CD8-positive, alpha-beta memory T cell (primary cell): Measurements from ENCODE around the gene TJAP1. TPM values are rescaled to one million over a fixed set of nuclear protein-coding genes. Genes with fewer than 3 reads are reported as not detected.
"Not testable (repeated sequence)": the region's sequence is repeated elsewhere in the genome, so short reads cannot be mapped to it uniquely, and the experiment has no call there.

Experiments
- CTCF ChIA-PET: fragments of 350-600 bp; sonication (Branson Sonifier 250); formaldehyde crosslinking; loops from one replicate; lab custom pipeline; 2021; ENCODE audit warnings: antibody characterized with exemption; lab: Charles Lee
- POLR2A ChIA-PET: fragments of 350-600 bp; sonication (Branson Sonifier 250); formaldehyde crosslinking; loops from one replicate; lab custom pipeline; 2021; ENCODE audit warnings: antibody characterized with exemption; lab: Charles Lee
- DNase-seq, 5 donors: peaks; one replicate each; pipeline versions ENCODE4 v3.0.0 to v3.0.0-alpha.2; 2020 to 2022; ENCODE audit warnings: mixed read lengths in 1 of 5
- H3K27ac ChIP-seq: one replicate; pipeline ENCODE4 v1.7.0; 2013; ENCODE audit warnings: low read depth, mild to moderate bottlenecking, low read length, moderate library complexity
- H3K27me3 ChIP-seq: 2 replicates; pipeline ENCODE4 v1.7.0; 2013; ENCODE audit warnings: low read length, mild to moderate bottlenecking; ENCODE audit not compliant: insufficient read depth, poor library complexity, severe bottlenecking
- H3K36me3 ChIP-seq: 2 replicates; pipeline ENCODE4 v1.7.0; 2013; ENCODE audit warnings: mild to moderate bottlenecking, low read length, moderate library complexity; ENCODE audit not compliant: insufficient read depth
- H3K4me1 ChIP-seq: 2 replicates; pipeline ENCODE4 v1.7.0; 2013; ENCODE audit warnings: mild to moderate bottlenecking, low read length, moderate library complexity; ENCODE audit not compliant: insufficient read depth
- H3K4me3 ChIP-seq: 2 replicates; pipeline ENCODE4 v1.7.0; 2013; ENCODE audit warnings: mild to moderate bottlenecking, low read length
- H3K9me3 ChIP-seq: 2 replicates; pipeline ENCODE4 v1.7.0; 2013; ENCODE audit warnings: mild to moderate bottlenecking, low read length
- H3K27ac Mint-ChIP-seq, 8 donors: one replicate each; pipeline ENCODE4 v1.8.0; 2020 to 2021; ENCODE audit warnings: mixed read lengths in 8 of 8, mild to moderate bottlenecking in 6 of 8, inconsistent platforms in 3 of 8, moderate library complexity in 3 of 8
- H3K27me3 Mint-ChIP-seq, 2 donors: one replicate each; pipeline ENCODE4 v1.8.0; 2020 to 2021; ENCODE audit warnings: mixed read lengths in 2 of 2, mild to moderate bottlenecking in 1 of 2, moderate library complexity in 1 of 2
- H3K36me3 Mint-ChIP-seq, 3 donors: one replicate each; pipeline ENCODE4 v1.8.0; 2020 to 2021; ENCODE audit warnings: mixed read lengths in 3 of 3, inconsistent platforms in 1 of 3, mild to moderate bottlenecking in 1 of 3
- H3K4me1 Mint-ChIP-seq, 3 donors: one replicate each; pipeline ENCODE4 v1.8.0; 2020 to 2021; ENCODE audit warnings: mixed read lengths in 3 of 3, inconsistent platforms in 1 of 3, mild to moderate bottlenecking in 1 of 3
- H3K4me3 Mint-ChIP-seq, 7 donors: one replicate each; pipeline ENCODE4 v1.8.0; 2020 to 2021; ENCODE audit warnings: mixed read lengths in 7 of 7, mild to moderate bottlenecking in 6 of 7, moderate library complexity in 4 of 7, inconsistent platforms in 2 of 7
- H3K9me3 Mint-ChIP-seq, 5 donors: one replicate each; pipeline ENCODE4 v1.8.0; 2020 to 2022; ENCODE audit warnings: mixed read lengths in 5 of 5, mild to moderate bottlenecking in 3 of 5, moderate library complexity in 2 of 5, inconsistent platforms in 1 of 5
- polyA plus RNA-seq: library from polyadenylated mRNA; unstranded; fragments of 300-500 nt; fragmentation: Illumina TruSeq; gene quantifications from one replicate; pipeline ENCODE4 v1.2.3, GENCODE V29; 2021
- total RNA-seq, 2 experiments: library from RNA; stranded (reverse); gene quantifications; one replicate each; pipeline ENCODE4 v1.2.3, GENCODE V29; 2021

Gene TJAP1
- total and polyA plus RNA-seq, 3 experiments from 2014 or later, result 11.8 to 49.1 (median 48.8) TPM

DNA sequence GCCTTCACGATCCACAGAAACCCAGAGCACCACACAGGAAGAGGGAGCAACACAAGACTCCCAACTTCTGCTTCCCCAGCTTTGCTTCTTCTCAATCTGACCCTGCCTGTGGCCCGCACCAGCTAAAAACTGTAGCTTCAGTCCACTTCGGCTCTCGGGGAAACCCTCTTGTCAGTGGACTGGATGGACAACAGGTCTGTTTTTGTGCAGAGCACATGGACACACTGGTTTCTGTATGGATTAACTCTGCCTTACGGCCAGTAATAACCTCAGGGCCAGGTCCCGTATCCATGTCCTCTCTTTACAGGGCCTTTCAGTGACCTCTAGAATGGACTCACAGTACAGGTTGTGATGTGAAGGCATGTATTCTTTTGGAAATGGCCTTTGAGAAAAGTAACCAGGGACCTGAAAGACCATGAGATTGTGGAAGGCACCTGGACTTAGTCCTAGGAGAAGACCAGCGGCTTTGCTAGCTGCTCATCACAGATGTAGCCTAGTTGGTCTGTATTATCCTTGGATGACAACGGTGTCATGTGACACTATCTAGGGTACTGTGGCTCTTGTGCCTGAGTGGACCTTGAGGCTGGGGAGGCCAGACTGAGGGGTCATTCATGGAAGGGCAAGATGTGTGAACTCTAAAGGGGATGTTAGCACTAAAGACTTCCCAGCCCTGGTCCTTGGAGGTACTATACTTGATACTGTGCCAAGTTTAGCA is 45.3 kb downstream of the TJAP1 start:
- no peak overlapping the region for H3K27ac ChIP-seq
- H3K9me3 ChIP-seq, result no peaks in the 10 kb centered on the region
- H3K4me3 ChIP-seq, result no peak overlapping the region
- H3K9me3 Mint-ChIP-seq, result no peaks in the 10 kb centered on the region
- H3K36me3 ChIP-seq, result peaks cover 70% of the 10 kb centered on the region
- H3K4me1 ChIP-seq, result peaks cover 15% of the 10 kb centered on the region
- no peak overlapping the region for H3K27ac Mint-ChIP-seq
- no peak for DNase-seq
- CTCF ChIA-PET, result no interaction called here
- POLR2A ChIA-PET, result no interaction called here
- H3K36me3 Mint-ChIP-seq, result peaks cover 13 to 61% (median 23%) of the 10 kb centered on the region in 3 donors
- peak overlapping the region in 1 of 7 donors; percentile 20 for H3K4me3 Mint-ChIP-seq
- peaks cover 0 to 4% (median 4%) of the 10 kb centered on the region in 3 donors for H3K4me1 Mint-ChIP-seq
- H3K27me3 ChIP-seq, result no peaks in the 10 kb centered on the region
- H3K27me3 Mint-ChIP-seq, result no peaks in the 10 kb centered on the region

DNA sequence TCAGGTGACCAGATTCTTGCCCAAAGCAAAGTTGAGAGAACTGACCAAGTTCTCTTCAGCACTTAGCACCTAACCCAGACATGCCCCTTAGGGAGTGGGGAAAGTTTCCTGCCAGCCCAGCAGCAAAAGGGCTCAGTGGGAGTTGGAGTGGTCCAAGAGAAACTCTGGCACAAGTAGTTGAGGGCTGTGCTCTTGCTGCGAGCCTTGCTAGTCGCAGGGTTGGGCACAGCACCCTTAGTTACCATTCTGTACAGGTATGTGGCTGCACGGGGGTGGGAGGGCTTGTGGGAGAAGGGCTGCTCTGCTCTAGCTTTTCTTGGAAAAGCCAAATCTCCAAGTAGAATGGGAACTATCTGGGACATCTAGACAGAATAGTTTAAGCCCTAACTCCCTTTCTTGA is 45.9 kb downstream of the TJAP1 start:
- Histone ChIP-seq H3K4me1 (peaks cover 9% of the 10 kb centered on the region), H3K27ac (no peak overlapping the region), H3K9me3 (no peaks in the 10 kb centered on the region), H3K27me3 (no peaks in the 10 kb centered on the region), H3K36me3 (peaks cover 76% of the 10 kb centered on the region), H3K4me3 (no peak overlapping the region)
- Mint-ChIP-seq H3K9me3 (no peaks in the 10 kb centered on the region), H3K4me3 (peak overlapping the region in 1 of 7 donors; percentile 20), H3K36me3 (peaks cover 15 to 67% (median 23%) of the 10 kb centered on the region in 3 donors), H3K27ac (peak overlapping the region in 2 of 8 donors; percentile 61 to 66), H3K4me1 (peaks cover 0 to 4% (median 4%) of the 10 kb centered on the region in 3 donors), H3K27me3 (no peaks in the 10 kb centered on the region)
- POLR2A ChIA-PET, result no interaction called here
- no peak for DNase-seq
- CTCF ChIA-PET, result no interaction called here

DNA sequence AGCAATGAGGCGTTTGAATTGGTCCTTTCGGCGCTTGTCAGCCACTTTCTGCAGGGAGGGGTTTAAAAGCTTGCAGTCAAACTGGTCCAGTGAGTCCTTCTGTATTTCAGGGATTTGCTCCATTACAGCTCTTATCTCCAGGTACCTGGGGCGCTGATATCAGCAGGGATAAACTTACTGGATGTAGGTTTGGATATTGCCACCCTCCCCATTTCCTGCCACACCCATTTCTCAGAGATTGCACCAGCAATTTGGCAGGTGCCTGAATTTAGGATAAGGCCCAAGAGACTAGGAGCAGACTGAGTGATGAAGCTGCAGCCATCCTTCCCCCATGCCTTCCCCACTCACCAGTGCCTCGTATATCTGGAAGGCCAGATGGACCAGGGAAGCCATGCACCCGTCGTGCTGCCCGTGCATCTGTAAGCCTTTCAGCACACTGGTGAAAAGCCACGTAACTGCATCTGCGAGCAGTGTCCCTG is 47.2 kb downstream of the TJAP1 start:
- Mint-ChIP-seq H3K4me3 (no peak overlapping the region), H3K27ac (peak overlapping the region in 1 of 8 donors; percentile 21), H3K4me1 (peaks cover 0 to 3% (median 2%) of the 10 kb centered on the region in 3 donors), H3K9me3 (no peaks in the 10 kb centered on the region), H3K36me3 (peaks cover 15 to 78% (median 24%) of the 10 kb centered on the region in 3 donors), H3K27me3 (no peaks in the 10 kb centered on the region)
- H3K4me1 ChIP-seq, result no peaks in the 10 kb centered on the region
- peaks cover 79% of the 10 kb centered on the region for H3K36me3 ChIP-seq
- no peaks in the 10 kb centered on the region for H3K27me3 ChIP-seq
- ChIA-PET CTCF (interaction anchor here (2.5 kb wide), 1 partner anchor 18 kb away, joined by 8 read pairs; no protein-coding TSS in a partner anchor), POLR2A (no interaction called here)
- no peak overlapping the region for H3K4me3 ChIP-seq
- H3K9me3 ChIP-seq, result no peaks in the 10 kb centered on the region
- no peak for DNase-seq
- no peak overlapping the region for H3K27ac ChIP-seq

GRCh38 chr6:43532201-43532600 is 54.8 kb downstream of the TJAP1 start:
- Mint-ChIP-seq H3K36me3 (peaks cover 8 to 71% (median 18%) of the 10 kb centered on the region in 3 donors), H3K27ac (peak overlapping the region in 3 of 8 donors; percentile 17 to 43 (median 42)), H3K27me3 (no peaks in the 10 kb centered on the region), H3K9me3 (no peaks in the 10 kb centered on the region), H3K4me3 (no peak overlapping the region), H3K4me1 (no peaks in the 10 kb centered on the region)
- Histone ChIP-seq H3K4me1 (no peaks in the 10 kb centered on the region), H3K36me3 (peaks cover 33% of the 10 kb centered on the region), H3K27ac (no peak overlapping the region), H3K4me3 (no peak overlapping the region), H3K27me3 (no peaks in the 10 kb centered on the region), H3K9me3 (no peaks in the 10 kb centered on the region)
- DNase-seq, result no peak
- POLR2A ChIA-PET, result interaction anchor here (0.6 to 0.8 kb wide), 2 partner anchors 40 to 736 kb away, joined by 3 to 6 read pairs; no protein-coding TSS in a partner anchor
- CTCF ChIA-PET, result no interaction called here

- CTCF ChIA-PET, H3K4me1 Mint-ChIP-seq, POLR2A ChIA-PET, H3K36me3 ChIP-seq, H3K27ac ChIP-seq, H3K9me3 Mint-ChIP-seq, H3K27me3 ChIP-seq, DNase-seq, H3K4me1 ChIP-seq, H3K4me3 ChIP-seq, H3K27me3 Mint-ChIP-seq, H3K4me3 Mint-ChIP-seq, H3K9me3 ChIP-seq, H3K27ac Mint-ChIP-seq: not testable (repeated sequence)
- H3K36me3 Mint-ChIP-seq, result peaks cover 0 to 61% (median 10%) of the 10 kb centered on the region in 3 donors
These were observed 61.6 kb downstream of the TJAP1 start for GRCh38 chr6:43538986-43539385.

GRCh38 chr6:43539409-43539808 is 62.0 kb downstream of the TJAP1 start:
- H3K36me3 ChIP-seq, result not testable (repeated sequence)
- H3K36me3 Mint-ChIP-seq, result peaks cover 0 to 63% (median 12%) of the 10 kb centered on the region in 3 donors

GRCh38 chr6:43540507-43540906 is 63.1 kb downstream of the TJAP1 start:
- Histone ChIP-seq H3K36me3 (peaks cover 3% of the 10 kb centered on the region), H3K4me1 (no peaks in the 10 kb centered on the region), H3K9me3 (no peaks in the 10 kb centered on the region), H3K27ac (no peak overlapping the region), H3K27me3 (no peaks in the 10 kb centered on the region), H3K4me3 (no peak overlapping the region)
- no peak for DNase-seq
- H3K27ac Mint-ChIP-seq, result no peak overlapping the region
- H3K4me1 Mint-ChIP-seq, result peaks cover 3 to 8% (median 8%) of the 10 kb centered on the region in 3 donors
- POLR2A ChIA-PET, result no interaction called here
- H3K27me3 Mint-ChIP-seq, result peaks cover 0 to 1% of the 10 kb centered on the region in 2 donors
- peaks cover 0 to 67% (median 12%) of the 10 kb centered on the region in 3 donors for H3K36me3 Mint-ChIP-seq
- no peak overlapping the region for H3K4me3 Mint-ChIP-seq
- CTCF ChIA-PET, result no interaction called here
- H3K9me3 Mint-ChIP-seq, result no peaks in the 10 kb centered on the region

More at GRCh38 chr6:43539409-43539808, 62.0 kb downstream of the TJAP1 start:
- H3K9me3 Mint-ChIP-seq, H3K27me3 Mint-ChIP-seq, H3K27ac Mint-ChIP-seq, H3K4me3 ChIP-seq, H3K9me3 ChIP-seq, H3K4me1 Mint-ChIP-seq, H3K27me3 ChIP-seq, DNase-seq, H3K4me1 ChIP-seq, H3K4me3 Mint-ChIP-seq, CTCF ChIA-PET, H3K27ac ChIP-seq, POLR2A ChIA-PET: not testable (repeated sequence)

- H3K36me3 Mint-ChIP-seq, result peaks cover 4 to 76% (median 20%) of the 10 kb centered on the region in 3 donors
- Histone ChIP-seq H3K9me3 (no peaks in the 10 kb centered on the region), H3K4me3 (no peak overlapping the region), H3K4me1 (no peaks in the 10 kb centered on the region), H3K27ac (no peak overlapping the region), H3K36me3 (peaks cover 14% of the 10 kb centered on the region), H3K27me3 (no peaks in the 10 kb centered on the region)
- H3K9me3 Mint-ChIP-seq, result no peaks in the 10 kb centered on the region
- ChIA-PET POLR2A (no interaction called here), CTCF (interaction anchor here (1.2 kb wide), 1 partner anchor 22 kb away, joined by 3 read pairs; no protein-coding TSS in a partner anchor)
- H3K27me3 Mint-ChIP-seq, result peaks cover 0 to 1% of the 10 kb centered on the region in 2 donors
- H3K27ac Mint-ChIP-seq, result peak overlapping the region in 3 of 8 donors; percentile 29 to 68 (median 50)
- peaks cover 3 to 8% (median 8%) of the 10 kb centered on the region in 3 donors for H3K4me1 Mint-ChIP-seq
- H3K4me3 Mint-ChIP-seq, result no peak overlapping the region
- no peak for DNase-seq
These were observed 64.6 kb downstream of the TJAP1 start for GRCh38 chr6:43541774-43542471.
